IMR-90 (cell line): ENCODE data around the gene CDH12.

Experiments used
- CEBPB ChIP-seq: IDR thresholded peaks from 2 replicates; pipeline ENCODE4 v1.6.1; 2012; ENCODE audit warnings: low read depth, low read length, improper control_type of control experiment
- FOS ChIP-seq: fragments of 150-350 bp; IDR thresholded peaks from 2 replicates; pipeline ENCODE4 v1.6.1; 2016; ENCODE audit warnings: low read depth, low read length
- MAZ ChIP-seq: IDR thresholded peaks from 2 replicates; pipeline ENCODE4 v1.6.1; 2012; ENCODE audit warnings: low read depth, mild to moderate bottlenecking, low read length, improper control_type of control experiment, moderate library complexity, borderline replicate concordance
- MXI1 ChIP-seq: IDR thresholded peaks from 2 replicates; pipeline ENCODE4 v1.6.1; 2012; ENCODE audit warnings: low read depth, mild to moderate bottlenecking, low read length, moderate library complexity, borderline replicate concordance
- POLR2A ChIP-seq: IDR thresholded peaks from 2 replicates; pipeline ENCODE4 v1.6.1; 2012; ENCODE audit warnings: mild to moderate bottlenecking, low read depth, low read length
- RCOR1 ChIP-seq: IDR thresholded peaks from 2 replicates; pipeline ENCODE4 v1.6.1; 2012; ENCODE audit warnings: mild to moderate bottlenecking, low read length, improper control_type of control experiment; ENCODE audit not compliant: insufficient replicate concordance
- SMC3 ChIP-seq: fragments of 150-350 bp; IDR thresholded peaks from 2 replicates; pipeline ENCODE4 v1.6.1; 2016; ENCODE audit warnings: low read depth, mild to moderate bottlenecking, antibody characterized with exemption, low read length, moderate library complexity
- TF ChIP-seq, protein P1 (sequence below): conservative IDR thresholded peaks from 2 replicates; pipeline ENCODE4 v1.5.1; 2012; ENCODE audit warnings: mild to moderate bottlenecking, low read depth, low read length, improper control_type of control experiment
- TF ChIP-seq, protein P2 (sequence below): fragments of 150-350 bp; IDR thresholded peaks from 2 replicates; pipeline ENCODE4 v1.6.1; 2016; ENCODE audit warnings: low read depth, mild to moderate bottlenecking, low read length, moderate library complexity, borderline replicate concordance
- TF ChIP-seq, protein P3 (sequence below): fragments of 150-350 bp; IDR thresholded peaks from 2 replicates; pipeline ENCODE4 v1.6.1; 2017; ENCODE audit warnings: mild to moderate bottlenecking, antibody characterized with exemption, low read length, low read depth

DNA sequence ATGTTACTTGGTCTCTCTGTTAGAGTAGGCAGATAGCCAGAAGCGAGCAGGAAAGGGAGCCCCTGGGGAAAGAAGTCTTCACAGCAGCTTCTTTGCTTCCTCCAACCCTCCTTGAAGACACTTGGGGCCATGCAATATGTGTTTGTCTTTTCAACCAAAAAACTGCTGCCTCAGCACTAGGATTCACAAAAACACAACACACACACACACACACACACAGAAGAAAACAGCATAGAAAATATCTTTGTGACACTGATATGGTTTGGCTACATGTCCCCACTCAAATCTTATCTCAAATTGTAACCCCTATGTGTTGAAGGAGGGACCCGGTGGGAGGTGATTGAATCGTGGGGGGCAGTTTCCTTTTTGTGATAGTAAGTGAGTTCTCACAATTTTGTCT, 133.3 kb downstream of the CDH12 start:
- TF ChIP-seq RCOR1 (no peak), CEBPB (no peak), POLR2A (no peak), FOS (no peak), MAZ (no peak), SMC3 (no peak), MXI1 (no peak)
- TF ChIP-seq, protein P1, sequence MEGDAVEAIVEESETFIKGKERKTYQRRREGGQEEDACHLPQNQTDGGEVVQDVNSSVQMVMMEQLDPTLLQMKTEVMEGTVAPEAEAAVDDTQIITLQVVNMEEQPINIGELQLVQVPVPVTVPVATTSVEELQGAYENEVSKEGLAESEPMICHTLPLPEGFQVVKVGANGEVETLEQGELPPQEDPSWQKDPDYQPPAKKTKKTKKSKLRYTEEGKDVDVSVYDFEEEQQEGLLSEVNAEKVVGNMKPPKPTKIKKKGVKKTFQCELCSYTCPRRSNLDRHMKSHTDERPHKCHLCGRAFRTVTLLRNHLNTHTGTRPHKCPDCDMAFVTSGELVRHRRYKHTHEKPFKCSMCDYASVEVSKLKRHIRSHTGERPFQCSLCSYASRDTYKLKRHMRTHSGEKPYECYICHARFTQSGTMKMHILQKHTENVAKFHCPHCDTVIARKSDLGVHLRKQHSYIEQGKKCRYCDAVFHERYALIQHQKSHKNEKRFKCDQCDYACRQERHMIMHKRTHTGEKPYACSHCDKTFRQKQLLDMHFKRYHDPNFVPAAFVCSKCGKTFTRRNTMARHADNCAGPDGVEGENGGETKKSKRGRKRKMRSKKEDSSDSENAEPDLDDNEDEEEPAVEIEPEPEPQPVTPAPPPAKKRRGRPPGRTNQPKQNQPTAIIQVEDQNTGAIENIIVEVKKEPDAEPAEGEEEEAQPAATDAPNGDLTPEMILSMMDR: no peak
- TF ChIP-seq, protein P2, sequence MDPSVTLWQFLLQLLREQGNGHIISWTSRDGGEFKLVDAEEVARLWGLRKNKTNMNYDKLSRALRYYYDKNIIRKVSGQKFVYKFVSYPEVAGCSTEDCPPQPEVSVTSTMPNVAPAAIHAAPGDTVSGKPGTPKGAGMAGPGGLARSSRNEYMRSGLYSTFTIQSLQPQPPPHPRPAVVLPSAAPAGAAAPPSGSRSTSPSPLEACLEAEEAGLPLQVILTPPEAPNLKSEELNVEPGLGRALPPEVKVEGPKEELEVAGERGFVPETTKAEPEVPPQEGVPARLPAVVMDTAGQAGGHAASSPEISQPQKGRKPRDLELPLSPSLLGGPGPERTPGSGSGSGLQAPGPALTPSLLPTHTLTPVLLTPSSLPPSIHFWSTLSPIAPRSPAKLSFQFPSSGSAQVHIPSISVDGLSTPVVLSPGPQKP: no peak
- TF ChIP-seq, protein P3, sequence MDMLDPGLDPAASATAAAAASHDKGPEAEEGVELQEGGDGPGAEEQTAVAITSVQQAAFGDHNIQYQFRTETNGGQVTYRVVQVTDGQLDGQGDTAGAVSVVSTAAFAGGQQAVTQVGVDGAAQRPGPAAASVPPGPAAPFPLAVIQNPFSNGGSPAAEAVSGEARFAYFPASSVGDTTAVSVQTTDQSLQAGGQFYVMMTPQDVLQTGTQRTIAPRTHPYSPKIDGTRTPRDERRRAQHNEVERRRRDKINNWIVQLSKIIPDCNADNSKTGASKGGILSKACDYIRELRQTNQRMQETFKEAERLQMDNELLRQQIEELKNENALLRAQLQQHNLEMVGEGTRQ: no peak
